ENCODE data around the gene TUSC2. TPM values are rescaled to one million over a fixed set of nuclear protein-coding genes. Genes with fewer than 3 reads are reported as not detected.

Gene TUSC2
- total and polyA plus RNA-seq, 10 donors = 19.4 to 36.5 (median 24.4) TPM

- intact Hi-C loops (cut with DNase I; ENCODE audit: low total_unique reads) = no loop called here
- peaks cover 49 to 95% (median 65%) of the 10 kb centered on the region in 6 donors for H3K4me1 ChIP-seq
- no peak for TF ChIP-seq POLR2A (IDR thresholded peaks at IDR 0.05)
- TF ChIP-seq CTCF (IDR thresholded peaks at IDR 0.05 in 8 of 11, conservative IDR thresholded peaks at IDR 0.05 in 3 of 11) = no peak
- no peak for TF ChIP-seq POLR2AphosphoS5 (IDR thresholded peaks at IDR 0.05)
- DNase-seq = no peak
- peak overlapping the region in 1 of 8 donors; percentile 27 for H3K4me3 ChIP-seq
- 46 to 73% (median 65%) methylated on average over 5 of the region's 5 CpGs for WGBS, 5 donors
- no peaks in the 10 kb centered on the region for H3K27me3 ChIP-seq (replicated peaks in 1 of 7)
- peak overlapping the region; percentile 44 to 99 (median 97) for H3K27ac ChIP-seq
- H3K9me3 ChIP-seq = no peaks in the 10 kb centered on the region
- H3K36me3 ChIP-seq = peaks cover 0 to 61% (median 33%) of the 10 kb centered on the region in 6 donors
Observed at GRCh38 chr3:50334339-50335075, 6.5 kb upstream of the TUSC2 start.

GRCh38 chr3:50333744-50334328 is 5.8 kb upstream of the TUSC2 start:
- 49 to 77% (median 56%) methylated on average over 11 to 12 of the region's 12 CpGs for WGBS, 5 donors
- TF ChIP-seq CTCF (IDR thresholded peaks at IDR 0.05 in 8 of 11, conservative IDR thresholded peaks at IDR 0.05 in 3 of 11) (no peak), POLR2AphosphoS5 (IDR thresholded peaks at IDR 0.05) (peak in 2 of 3 donors; percentile 52 to 80), POLR2A (IDR thresholded peaks at IDR 0.05) (no peak)

GRCh38 chr3:50331364-50331907 is 3.4 kb upstream of the TUSC2 start:
- intact Hi-C loops (cut with DNase I; ENCODE audit: low total_unique reads) = no loop called here
- Histone ChIP-seq H3K4me1 (peaks cover 48 to 98% (median 65%) of the 10 kb centered on the region in 6 donors), H3K27me3 (replicated peaks in 1 of 7) (no peaks in the 10 kb centered on the region), H3K4me3 (no peak overlapping the region), H3K36me3 (peaks cover 0 to 73% (median 39%) of the 10 kb centered on the region in 6 donors), H3K27ac (peak overlapping the region in 1 of 8 donors; percentile 99), H3K9me3 (no peaks in the 10 kb centered on the region)
- peak; percentile 64 for DNase-seq
- WGBS, 5 donors = 92 to 97% (median 95%) methylated on average over 15 to 19 of the region's 19 CpGs
- TF ChIP-seq POLR2A (IDR thresholded peaks at IDR 0.05) (no peak), POLR2AphosphoS5 (IDR thresholded peaks at IDR 0.05) (peak in 2 of 3 donors; percentile 46 to 67), CTCF (IDR thresholded peaks at IDR 0.05 in 8 of 11, conservative IDR thresholded peaks at IDR 0.05 in 3 of 11) (no peak)

More at GRCh38 chr3:50333744-50334328, 5.8 kb upstream of the TUSC2 start:
- H3K4me1 ChIP-seq = peaks cover 43 to 95% (median 62%) of the 10 kb centered on the region in 6 donors
- no peaks in the 10 kb centered on the region for H3K9me3 ChIP-seq
- H3K4me3 ChIP-seq = peak overlapping the region in 1 of 8 donors; percentile 27
- peaks cover 0 to 68% (median 38%) of the 10 kb centered on the region in 6 donors for H3K36me3 ChIP-seq
- DNase-seq = no peak
- intact Hi-C loops (cut with DNase I; ENCODE audit: low total_unique reads) = no loop called here
- peak overlapping the region; percentile 44 to 99 (median 97) for H3K27ac ChIP-seq
- H3K27me3 ChIP-seq (replicated peaks in 1 of 7) = no peaks in the 10 kb centered on the region

- Histone ChIP-seq H3K27ac (peak overlapping the region in 1 of 8 donors; percentile 21), H3K9me3 (no peaks in the 10 kb centered on the region), H3K4me1 (peaks cover 38 to 98% (median 65%) of the 10 kb centered on the region in 6 donors), H3K27me3 (replicated peaks in 1 of 7) (no peaks in the 10 kb centered on the region), H3K4me3 (no peak overlapping the region), H3K36me3 (peaks cover 0 to 78% (median 49%) of the 10 kb centered on the region in 6 donors)
- WGBS, 5 donors = 93 to 100% (median 95%) methylated on average over 4 to 10 of the region's 10 CpGs
- DNase-seq = peak; percentile 69
- intact Hi-C loops (cut with DNase I; ENCODE audit: low total_unique reads) = no loop called here
- TF ChIP-seq CTCF (IDR thresholded peaks at IDR 0.05 in 8 of 11, conservative IDR thresholded peaks at IDR 0.05 in 3 of 11) = no peak
- TF ChIP-seq POLR2AphosphoS5 (IDR thresholded peaks at IDR 0.05) = peak in 2 of 3 donors; percentile 43 to 61
Observed at GRCh38 chr3:50330330-50330729, 2.3 kb upstream of the TUSC2 start.
